ENCODE data around the gene PURB. TPM values are rescaled to one million over a fixed set of nuclear protein-coding genes. Genes with fewer than 3 reads are reported as not detected.
"Not testable (repeated sequence)": the region's sequence is repeated elsewhere in the genome, so short reads cannot be mapped to it uniquely, and the experiment has no call there.

The PURB gene
- total RNA-seq, 1 donor from 2014 or later = 26.0 TPM

DNA sequence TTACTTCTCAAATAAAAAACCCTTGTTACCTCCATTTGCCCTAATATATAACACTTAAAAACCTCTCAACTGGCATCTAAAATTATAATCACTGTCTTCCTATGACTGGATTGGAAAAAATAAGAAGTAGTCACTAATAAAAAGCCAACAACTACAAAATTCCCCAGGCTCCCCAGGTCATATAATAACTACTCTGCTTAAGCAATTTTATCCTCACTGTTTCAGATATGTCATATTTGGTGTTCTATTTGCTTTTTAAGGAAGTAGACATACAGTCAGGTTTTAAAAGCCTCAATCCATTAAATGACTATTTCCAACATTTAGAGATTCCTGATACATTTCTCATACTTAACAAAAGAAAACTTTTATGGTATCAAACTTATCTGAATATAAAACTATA, 39.9 kb downstream of the PURB start:
- no peak for TF ChIP-seq CTCF (IDR thresholded peaks at IDR 0.05)
- Histone ChIP-seq H3K27me3 (no peaks in the 10 kb centered on the region), H3K9me3 (no peaks in the 10 kb centered on the region), H3K27ac (no peak overlapping the region), H3K4me1 (peaks cover 35% of the 10 kb centered on the region), H3K4me3 (no peak overlapping the region), H3K36me3 (peaks cover 19% of the 10 kb centered on the region)
- ATAC-seq = no peak
- DNase-seq = no peak
- intact Hi-C loops (cut with DNase I) = loop anchor here (10.0 kb wide), 1 partner anchor 261 kb away; the partner anchor contains the start of gene TMED4

GRCh38 chr7:44843440-44843839, 41.9 kb downstream of the PURB start:
- intact Hi-C loops (cut with DNase I) = loop anchor here (10.0 kb wide), 1 partner anchor 259 kb away; the partner anchor contains the start of gene TMED4

GRCh38 chr7:44842675-44843074, 42.7 kb downstream of the PURB start:
- DNase-seq, H3K27me3 ChIP-seq, H3K9me3 ChIP-seq, H3K27ac ChIP-seq, H3K4me3 ChIP-seq, ATAC-seq: not testable (repeated sequence)
- peaks cover 31% of the 10 kb centered on the region for H3K4me1 ChIP-seq
- peaks cover 40% of the 10 kb centered on the region for H3K36me3 ChIP-seq
- intact Hi-C loops (cut with DNase I) = loop anchor here (10.0 kb wide), 1 partner anchor 258 kb away; the partner anchor contains the start of gene TMED4

More at GRCh38 chr7:44843440-44843839, 41.9 kb downstream of the PURB start:
- DNase-seq, ATAC-seq, H3K27ac ChIP-seq, H3K4me3 ChIP-seq, H3K9me3 ChIP-seq, H3K27me3 ChIP-seq: not testable (repeated sequence)
- Histone ChIP-seq H3K4me1 (peaks cover 31% of the 10 kb centered on the region), H3K36me3 (peaks cover 39% of the 10 kb centered on the region)

DNA sequence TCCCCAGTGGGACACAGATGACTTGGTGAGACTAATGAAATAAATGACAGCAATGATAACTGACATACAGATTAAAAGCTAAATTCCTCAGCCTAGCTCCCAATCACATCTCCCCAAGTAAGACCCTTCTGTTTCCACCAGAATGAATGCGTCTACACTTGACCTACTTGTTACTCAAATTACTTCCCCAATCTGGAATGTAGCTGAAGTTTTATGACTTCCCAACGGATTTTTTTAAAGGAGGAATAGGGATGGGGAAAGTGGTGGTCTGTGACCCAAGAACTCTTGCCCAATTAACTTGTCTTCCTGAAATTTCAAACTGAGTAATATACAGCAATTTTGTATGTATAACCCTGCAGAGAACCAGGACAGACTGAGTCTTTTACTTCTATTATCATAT, 46.6 kb downstream of the PURB start:
- intact Hi-C loops (cut with DNase I) = no loop called here
- ATAC-seq (no peak), DNase-seq (no peak)
- H3K9me3 ChIP-seq = no peaks in the 10 kb centered on the region
- peaks cover 11% of the 10 kb centered on the region for H3K4me1 ChIP-seq
- H3K36me3 ChIP-seq = peaks cover 72% of the 10 kb centered on the region
- no peak overlapping the region for H3K4me3 ChIP-seq
- no peak overlapping the region for H3K27ac ChIP-seq
- no peak for TF ChIP-seq CTCF (IDR thresholded peaks at IDR 0.05)
- H3K27me3 ChIP-seq = no peaks in the 10 kb centered on the region

- DNase-seq = no peak
- H3K4me1 ChIP-seq = no peaks in the 10 kb centered on the region
- peaks cover 52% of the 10 kb centered on the region for H3K36me3 ChIP-seq
- no peaks in the 10 kb centered on the region for H3K9me3 ChIP-seq
- no peak for TF ChIP-seq CTCF (IDR thresholded peaks at IDR 0.05)
- no peak for ATAC-seq
- H3K27ac ChIP-seq = no peak overlapping the region
- H3K4me3 ChIP-seq = no peak overlapping the region
- no peaks in the 10 kb centered on the region for H3K27me3 ChIP-seq
- intact Hi-C loops (cut with DNase I) = no loop called here
These were observed 57.8 kb downstream of the PURB start for GRCh38 chr7:44827567-44827966.

Other genes with a start within 250 kb of the PURB start
- 95.4 TPM for gene ZMIZ2, start 136.7 kb downstream of the PURB start, total RNA-seq
- gene PPIA, start 88.8 kb downstream of the PURB start, total RNA-seq = 970 TPM
- 131 TPM for gene H2AZ2, start 37.4 kb downstream of the PURB start, total RNA-seq
- gene MYO1G, start 93.5 kb upstream of the PURB start, total RNA-seq = 21.0 TPM
- 40.2 TPM for gene CCM2, start 114.7 kb upstream of the PURB start, total RNA-seq
- 2.3 TPM for gene NACAD, start 203.4 kb upstream of the PURB start, total RNA-seq
- gene TBRG4, start 226.2 kb upstream of the PURB start, total RNA-seq = 59.4 TPM